Nephron (organoid): Measurements from ENCODE around the gene FAM241B.

ENCODE experiments used
- H3K27ac Mint-ChIP-seq, 3 experiments: 2 replicates each; pipeline ENCODE4 v1.8.0; 2020; ENCODE audit warnings: mixed read lengths in 3 of 3, mild to moderate bottlenecking in 2 of 3, moderate library complexity in 1 of 3
- H3K27me3 Mint-ChIP-seq: 2 replicates; pipeline ENCODE4 v1.8.0; 2021; ENCODE audit warnings: low read depth, mild to moderate bottlenecking, moderate library complexity, mixed read lengths
- H3K36me3 Mint-ChIP-seq: 2 replicates; pipeline ENCODE4 v1.8.0; 2020; ENCODE audit warnings: low read depth, mixed read lengths
- H3K4me1 Mint-ChIP-seq: 2 replicates; pipeline ENCODE4 v1.8.0; 2020; ENCODE audit warnings: mixed read lengths
- H3K4me3 Mint-ChIP-seq, 3 experiments: 2 replicates each; pipeline ENCODE4 v1.8.0; 2020; ENCODE audit warnings: mild to moderate bottlenecking in 3 of 3, mixed read lengths in 3 of 3, moderate library complexity in 2 of 3
- H3K9me3 Mint-ChIP-seq: 2 replicates; pipeline ENCODE4 v1.8.0; 2020; ENCODE audit warnings: mixed read lengths
- CTCF ChIP-seq, 3 experiments: fragments of 200-600 bp; sonication (generic); IDR thresholded peaks; one replicate each; pipeline ENCODE4 v1.5.0; 2021; ENCODE audit warnings: antibody characterized with exemption in 3 of 3; ENCODE audit not compliant: unreplicated experiment in 3 of 3

The FAM241B gene

GRCh38 chr10:69600761-69601330 lies 29.2 kb upstream of the FAM241B start:
- Mint-ChIP-seq H3K4me3 (no peak overlapping the region), H3K36me3 (no peaks in the 10 kb centered on the region), H3K4me1 (no peaks in the 10 kb centered on the region), H3K27me3 (peaks cover 62% of the 10 kb centered on the region), H3K27ac (no peak overlapping the region), H3K9me3 (peaks cover 3% of the 10 kb centered on the region)
- TF ChIP-seq CTCF (IDR thresholded peaks at IDR 0.05; ENCODE audit: unreplicated experiment in 3 of 3) = no peak

GRCh38 chr10:69609077-69609476 lies 21.0 kb upstream of the FAM241B start:
- no peak overlapping the region for H3K4me3 Mint-ChIP-seq
- H3K27me3 Mint-ChIP-seq = peaks cover 31% of the 10 kb centered on the region
- H3K27ac Mint-ChIP-seq = no peak overlapping the region
- peaks cover 20% of the 10 kb centered on the region for H3K9me3 Mint-ChIP-seq
- no peak for TF ChIP-seq CTCF (IDR thresholded peaks at IDR 0.05; ENCODE audit: unreplicated experiment in 3 of 3)
- no peaks in the 10 kb centered on the region for H3K36me3 Mint-ChIP-seq
- no peaks in the 10 kb centered on the region for H3K4me1 Mint-ChIP-seq

GRCh38 chr10:69612760-69613159 lies 17.3 kb upstream of the FAM241B start:
- Mint-ChIP-seq H3K27ac (no peak overlapping the region), H3K36me3 (no peaks in the 10 kb centered on the region), H3K27me3 (peaks cover 24% of the 10 kb centered on the region), H3K4me1 (no peaks in the 10 kb centered on the region), H3K9me3 (peaks cover 21% of the 10 kb centered on the region), H3K4me3 (no peak overlapping the region)
- TF ChIP-seq CTCF (IDR thresholded peaks at IDR 0.05; ENCODE audit: unreplicated experiment in 3 of 3) = no peak

- H3K27me3 Mint-ChIP-seq = peaks cover 17% of the 10 kb centered on the region
- H3K9me3 Mint-ChIP-seq = peaks cover 15% of the 10 kb centered on the region
- H3K36me3 Mint-ChIP-seq = no peaks in the 10 kb centered on the region
- no peak for TF ChIP-seq CTCF (IDR thresholded peaks at IDR 0.05; ENCODE audit: unreplicated experiment in 3 of 3)
- no peak overlapping the region for H3K4me3 Mint-ChIP-seq
- H3K4me1 Mint-ChIP-seq = no peaks in the 10 kb centered on the region
- H3K27ac Mint-ChIP-seq = no peak overlapping the region
Observed at GRCh38 chr10:69614130-69614529, 15.9 kb upstream of the FAM241B start.

GRCh38 chr10:69616358-69616757 lies 13.7 kb upstream of the FAM241B start:
- Mint-ChIP-seq H3K4me1 (no peaks in the 10 kb centered on the region), H3K27ac (no peak overlapping the region), H3K27me3 (peaks cover 18% of the 10 kb centered on the region), H3K4me3 (no peak overlapping the region), H3K36me3 (no peaks in the 10 kb centered on the region), H3K9me3 (peaks cover 5% of the 10 kb centered on the region)
- TF ChIP-seq CTCF (IDR thresholded peaks at IDR 0.05; ENCODE audit: unreplicated experiment in 3 of 3) = no peak

- Mint-ChIP-seq H3K9me3 (peaks cover 10% of the 10 kb centered on the region), H3K36me3 (no peaks in the 10 kb centered on the region), H3K27me3 (peaks cover 6% of the 10 kb centered on the region), H3K27ac (no peak overlapping the region), H3K4me1 (no peaks in the 10 kb centered on the region), H3K4me3 (no peak overlapping the region)
- no peak for TF ChIP-seq CTCF (IDR thresholded peaks at IDR 0.05; ENCODE audit: unreplicated experiment in 3 of 3)
Observed at GRCh38 chr10:69618746-69619145, 11.3 kb upstream of the FAM241B start.
